Measurements from ENCODE around the gene RAPH1.

DNA sequence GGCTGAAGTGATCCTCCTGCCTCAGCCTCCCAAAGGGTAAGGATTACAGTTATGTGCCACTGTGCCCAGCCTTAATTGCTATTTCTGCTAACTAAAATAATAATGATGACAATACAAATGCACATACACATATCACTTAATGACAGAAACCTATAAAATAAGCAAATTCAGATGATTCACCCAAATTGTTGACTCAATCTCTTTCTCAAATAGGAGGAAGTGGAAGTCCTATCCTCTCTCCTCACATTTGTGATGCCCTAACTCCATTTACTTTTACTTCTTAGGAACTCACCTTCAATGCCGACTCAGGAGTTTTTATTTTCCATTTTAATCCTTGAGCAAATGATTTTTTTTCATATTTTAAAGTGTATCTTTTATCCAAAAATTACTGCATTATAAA lies 24.5 kb upstream of the RAPH1 start:
- no peak for TF ChIP-seq SP2 (IDR thresholded peaks at IDR 0.05; ENCODE audit: extremely low read depth, low read depth, low read length, poor library complexity, severe bottlenecking)
- TF ChIP-seq POLR2A (conservative IDR thresholded peaks at IDR 0.05): no peak
- no peak for TF ChIP-seq SMARCC2 (IDR thresholded peaks at IDR 0.05; ENCODE audit: low read depth)
- TF ChIP-seq, protein P1, sequence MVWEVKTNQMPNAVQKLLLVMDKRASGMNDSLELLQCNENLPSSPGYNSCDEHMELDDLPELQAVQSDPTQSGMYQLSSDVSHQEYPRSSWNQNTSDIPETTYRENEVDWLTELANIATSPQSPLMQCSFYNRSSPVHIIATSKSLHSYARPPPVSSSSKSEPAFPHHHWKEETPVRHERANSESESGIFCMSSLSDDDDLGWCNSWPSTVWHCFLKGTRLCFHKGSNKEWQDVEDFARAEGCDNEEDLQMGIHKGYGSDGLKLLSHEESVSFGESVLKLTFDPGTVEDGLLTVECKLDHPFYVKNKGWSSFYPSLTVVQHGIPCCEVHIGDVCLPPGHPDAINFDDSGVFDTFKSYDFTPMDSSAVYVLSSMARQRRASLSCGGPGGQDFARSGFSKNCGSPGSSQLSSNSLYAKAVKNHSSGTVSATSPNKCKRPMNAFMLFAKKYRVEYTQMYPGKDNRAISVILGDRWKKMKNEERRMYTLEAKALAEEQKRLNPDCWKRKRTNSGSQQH (CRISPR knock-in tag; IDR thresholded peaks at IDR 0.05): no peak
- TF ChIP-seq TRIM24 (IDR thresholded peaks at IDR 0.05): no peak
- no peak for TF ChIP-seq BHLHE40 (IDR thresholded peaks at IDR 0.05; ENCODE audit: low read length)
- TF ChIP-seq ZNF384 (IDR thresholded peaks at IDR 0.05; ENCODE audit: low read depth, low read length): no peak
- no peak for TF ChIP-seq HNRNPK (IDR thresholded peaks at IDR 0.05; ENCODE audit: low read depth, low read length, poor library complexity, severe bottlenecking)
- TF ChIP-seq ATF4 (CRISPR knock-in tag; IDR thresholded peaks at IDR 0.05): no peak
- no peak for TF ChIP-seq ATF3 (IDR thresholded peaks at IDR 0.05)
- TF ChIP-seq ATF3 (CRISPR knock-in tag; conservative IDR thresholded peaks at IDR 0.05): no peak

Data from K562 (cell line).